Stimulated activated CD4-positive, alpha-beta T cell treated with anti-CD3 and anti-CD28 coated beads, Interleukin-1b, Interleukin-23, amount 100 ng/mL, for 24 hours (primary cell): ENCODE results near the gene MBNL1.

Source experiments
- DNase-seq, 4 experiments: peaks; one replicate each; pipeline ENCODE4 v3.0.0-alpha.2; 2020; ENCODE audit warnings: low read depth in 4 of 4, low spot score in 1 of 4

MBNL1 gene

GRCh38 chr3:152268555-152269055, at the start of gene MBNL1:
TSS of gene MBNL1 (plus strand) at chr3:152268929. CDS start at chr3:152300194, 31,265 bp downstream.
- DNase-seq: peak; percentile 57 to 83 (median 69)

- no peak for DNase-seq
Measured at GRCh38 chr3:152219216-152219615, 49.5 kb upstream of the MBNL1 start.

DNA sequence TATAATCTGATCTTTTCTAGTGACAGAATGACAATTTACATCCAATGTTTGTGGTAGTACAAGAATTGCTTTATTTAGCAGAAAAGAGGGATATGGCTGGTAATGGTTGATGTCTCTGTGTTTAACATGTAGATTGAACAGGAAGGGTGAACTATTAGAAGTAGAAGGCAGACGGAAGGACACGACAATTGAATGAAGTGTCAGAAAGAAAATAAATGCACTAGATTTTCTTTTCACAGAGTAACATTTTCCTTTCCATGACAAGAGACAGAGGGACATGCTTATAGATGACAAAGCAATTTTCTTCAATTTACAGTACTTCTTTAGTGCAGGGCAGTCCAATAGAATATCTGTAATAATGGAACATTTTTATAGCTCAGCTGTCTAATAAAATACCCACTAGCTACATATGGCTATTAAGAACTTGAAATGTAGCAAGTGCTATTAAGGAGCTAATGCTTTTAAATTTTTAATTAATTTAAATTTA, 48.9 kb upstream of the MBNL1 start:
- no peak for DNase-seq

- no peak for DNase-seq
Measured at GRCh38 chr3:152222327-152222726, 46.4 kb upstream of the MBNL1 start.

DNA sequence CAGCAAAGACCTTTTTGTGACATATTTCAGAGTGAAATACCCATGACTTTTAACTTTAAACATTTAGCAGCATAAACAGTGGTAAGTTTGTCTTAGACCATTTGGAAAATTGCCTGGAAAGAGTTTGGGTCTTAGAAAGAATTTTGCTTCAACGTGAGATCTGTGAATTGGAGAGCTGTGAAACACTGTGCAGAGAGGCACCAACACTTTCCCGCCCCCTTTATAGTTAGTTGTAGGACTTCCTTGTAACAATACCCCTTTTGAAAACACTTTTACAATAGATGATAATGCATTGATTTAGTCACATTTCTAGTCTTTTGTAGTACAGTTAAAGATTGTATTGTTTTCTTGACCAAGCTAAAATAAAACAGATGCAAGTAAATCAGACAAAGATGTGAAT, 43.5 kb upstream of the MBNL1 start:
- no peak for DNase-seq

DNA sequence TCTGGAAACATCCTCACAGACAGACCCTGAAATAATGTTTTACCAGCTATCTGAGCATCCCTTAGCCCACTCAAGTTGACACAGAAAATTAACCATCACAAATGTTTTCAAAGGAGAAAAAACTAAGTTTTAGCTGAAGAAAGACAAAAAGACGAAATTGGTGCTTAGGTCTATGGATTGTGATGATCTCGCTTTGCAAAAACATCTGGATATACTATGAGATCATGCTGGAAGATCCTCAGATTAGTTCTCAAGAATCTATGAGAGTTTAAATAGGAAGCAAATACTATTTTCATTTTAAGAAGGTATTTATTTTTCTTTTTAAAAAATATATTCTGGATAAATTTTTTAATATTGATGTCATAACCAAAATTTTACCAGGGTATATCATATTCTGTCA, 42.6 kb upstream of the MBNL1 start:
- no peak for DNase-seq

GRCh38 chr3:152227027-152227426, 41.7 kb upstream of the MBNL1 start:
- no peak for DNase-seq

GRCh38 chr3:152229692-152230091, 39.0 kb upstream of the MBNL1 start:
- DNase-seq: no peak

GRCh38 chr3:152230370-152230769, 38.4 kb upstream of the MBNL1 start:
- DNase-seq: no peak

DNA sequence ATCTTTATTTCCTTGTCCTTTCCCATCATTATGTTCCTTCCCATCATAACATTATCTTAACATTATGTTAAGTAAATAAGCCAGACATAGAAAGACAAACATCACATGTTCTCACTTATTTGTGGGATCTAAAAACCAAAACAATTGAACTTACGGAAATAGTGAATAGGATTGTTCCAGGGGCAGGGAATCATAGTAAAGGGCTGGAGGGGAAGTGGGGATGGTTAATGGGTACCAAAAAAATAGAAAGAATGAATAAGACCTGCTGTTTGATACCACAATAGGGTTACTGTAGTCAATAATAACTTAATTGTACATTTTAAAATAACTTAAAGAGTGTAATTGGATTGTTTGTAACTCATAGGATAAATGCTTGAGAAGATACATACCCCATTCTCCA, 36.7 kb upstream of the MBNL1 start:
- DNase-seq: no peak

GRCh38 chr3:152232679-152233078, 36.0 kb upstream of the MBNL1 start:
- no peak for DNase-seq

DNA sequence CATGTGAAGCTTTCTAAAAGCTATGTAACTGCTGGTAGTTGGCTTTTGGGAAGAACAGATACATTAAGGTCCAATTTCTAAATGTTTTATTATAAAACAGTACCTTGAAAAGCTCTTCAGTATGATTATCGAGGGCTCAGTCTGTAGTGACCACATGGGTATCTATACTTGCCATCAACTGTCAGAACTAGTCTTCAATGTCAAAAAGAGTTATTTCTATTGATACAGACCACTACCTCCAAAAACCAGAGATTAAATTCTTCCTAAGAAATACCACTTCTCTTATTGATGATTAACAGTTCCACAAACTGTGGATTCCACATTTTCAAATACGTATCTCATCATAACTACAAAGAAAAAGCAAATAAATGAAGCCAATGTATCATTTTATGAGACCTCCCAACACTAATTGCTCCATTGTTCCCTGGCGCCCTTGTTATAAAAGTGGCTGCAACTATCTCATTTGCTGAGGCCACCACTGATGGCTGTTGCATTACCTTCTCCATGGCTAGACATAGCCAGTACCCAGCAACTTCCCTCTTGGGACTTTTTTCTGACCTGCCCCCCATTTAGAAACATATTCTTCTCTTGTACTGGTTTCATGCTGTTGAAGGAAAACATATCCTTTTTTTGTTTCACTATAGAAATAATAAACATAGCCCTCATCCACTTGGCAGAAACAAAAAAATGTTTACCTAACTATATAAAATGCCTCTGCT, 33.9 kb upstream of the MBNL1 start:
- DNase-seq: no peak

DNA sequence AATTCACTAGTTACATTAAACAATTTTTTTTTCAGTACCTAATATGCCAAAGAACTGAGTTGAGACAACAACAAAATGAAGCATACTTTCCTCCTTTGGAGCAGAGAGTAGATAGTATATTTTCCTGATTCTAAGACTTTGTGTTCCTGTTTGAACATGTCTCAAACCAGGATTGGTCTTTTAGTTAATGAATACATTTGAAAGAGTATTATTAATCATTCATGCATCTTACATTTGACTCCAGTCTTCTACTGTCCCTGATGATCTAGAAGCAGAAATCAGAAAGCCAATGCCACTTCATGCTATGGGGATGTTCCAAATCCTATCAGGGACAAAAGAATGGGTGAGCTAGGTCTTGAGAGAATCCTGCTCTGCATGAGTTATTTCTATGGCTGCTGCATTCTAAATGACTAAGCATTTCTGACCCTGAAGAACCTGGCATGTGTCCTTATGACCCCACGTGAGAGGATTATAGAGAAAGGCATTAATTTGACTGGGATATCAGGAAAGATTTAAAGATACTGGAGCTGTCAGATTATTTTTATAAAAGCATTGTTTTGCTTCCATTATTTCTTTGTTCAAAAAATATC, 32.9 kb upstream of the MBNL1 start:
- DNase-seq: no peak

GRCh38 chr3:152236716-152237115, 32.0 kb upstream of the MBNL1 start:
- no peak for DNase-seq

- no peak for DNase-seq
Measured at GRCh38 chr3:152241142-152242017, 27.3 kb upstream of the MBNL1 start.

DNA sequence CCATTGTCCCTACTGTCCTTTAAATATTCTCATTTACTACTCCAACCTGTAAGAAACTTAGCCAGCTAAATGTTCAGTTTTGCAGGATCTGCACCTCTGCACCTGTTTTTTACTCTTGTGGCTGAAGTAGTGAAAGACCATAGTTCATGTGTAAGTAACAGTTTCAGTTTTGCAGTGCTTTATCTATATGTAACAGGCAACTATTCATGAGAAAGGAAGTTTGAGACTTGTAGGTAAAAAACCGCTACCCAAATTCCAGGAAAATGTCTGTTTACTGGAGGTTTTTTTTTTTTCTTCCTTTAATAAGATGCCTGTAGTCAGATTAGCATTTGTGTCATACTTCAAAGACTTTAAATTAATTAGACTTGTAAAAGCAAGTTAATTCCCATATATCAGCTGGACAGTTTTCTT, 25.4 kb upstream of the MBNL1 start:
- DNase-seq: no peak

GRCh38 chr3:152243721-152244516, 24.8 kb upstream of the MBNL1 start:
- no peak for DNase-seq

GRCh38 chr3:152244517-152244888, 24.2 kb upstream of the MBNL1 start:
- no peak for DNase-seq

DNA sequence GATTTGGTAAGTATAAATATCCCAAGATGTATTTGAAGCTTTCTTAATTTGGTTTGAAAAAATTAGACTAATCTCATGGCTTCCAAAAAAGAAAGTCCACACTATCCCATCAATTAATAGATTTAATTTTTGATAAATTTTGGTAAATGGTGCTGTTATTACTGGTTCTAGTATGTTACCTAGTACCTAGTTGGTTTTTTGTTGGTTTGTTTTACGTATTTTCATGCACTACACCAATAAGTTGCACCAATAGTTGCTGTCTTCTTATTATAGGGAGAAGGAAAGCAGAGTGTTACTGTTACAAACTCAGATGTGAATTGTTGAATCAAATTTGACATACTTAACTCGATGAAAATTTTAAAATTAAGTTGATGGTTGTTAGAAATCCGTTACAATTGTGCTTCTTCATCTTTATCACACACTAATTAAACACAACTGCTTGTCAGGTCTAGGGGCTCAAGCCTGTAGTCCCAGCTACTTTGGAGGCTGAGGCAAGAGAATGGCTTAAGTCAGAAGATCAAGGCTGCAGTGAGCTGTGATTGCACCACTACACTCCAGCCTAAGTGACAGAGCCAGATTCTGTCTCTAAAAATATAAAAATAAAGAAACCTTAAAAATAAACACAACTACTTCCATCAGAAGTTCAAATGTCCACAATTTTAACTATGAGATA, 23.1 kb upstream of the MBNL1 start:
- DNase-seq: no peak

DNA sequence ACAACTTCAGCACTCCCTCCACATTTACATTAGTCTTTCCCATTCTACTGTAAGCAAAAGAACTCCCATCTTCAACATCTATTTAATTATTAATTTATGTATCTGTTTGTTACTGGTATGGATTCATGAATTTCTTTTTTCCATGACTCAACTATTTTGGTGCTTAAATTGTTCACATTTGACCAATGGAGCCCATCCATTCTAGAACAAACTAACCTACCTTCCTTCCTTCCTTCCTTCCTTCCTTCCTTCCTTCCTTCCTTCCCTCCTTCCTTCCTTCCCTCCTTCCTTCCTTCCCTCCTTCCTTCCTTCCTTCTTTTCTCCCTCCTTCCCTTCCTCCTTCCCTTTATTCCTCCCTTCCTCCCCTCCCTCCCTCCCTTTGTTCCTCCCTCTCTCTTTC, 16.8 kb upstream of the MBNL1 start:
- DNase-seq: no peak
